Kidney epithelial cell (primary cell): Measurements from ENCODE around the gene THY1. TPM values are rescaled to one million over a fixed set of nuclear protein-coding genes. Genes with fewer than 3 reads are reported as not detected.

Source experiments
- DNase-seq: peaks from one replicate; pipeline ENCODE4 v3.0.0-alpha.2; 2010; ENCODE audit warnings: low read depth
- H3K27me3 ChIP-seq: 2 replicates; pipeline ENCODE4 v1.6.0; 2011; ENCODE audit warnings: low read length; ENCODE audit not compliant: control insufficient read depth, insufficient read depth
- H3K36me3 ChIP-seq: 2 replicates; pipeline ENCODE4 v1.5.1; 2011; ENCODE audit warnings: low read length; ENCODE audit not compliant: control insufficient read depth, insufficient read depth
- H3K4me3 ChIP-seq: 2 replicates; pipeline ENCODE4 v1.5.1; 2011; ENCODE audit warnings: low read depth, mild to moderate bottlenecking, control low read depth, low read length
- total RNA-seq: library from RNA; depleted of rRNA; stranded (reverse); fragments of >200 nt; gene quantifications from 2 replicates; pipeline ENCODE4 v1.2.3, GENCODE V29; 2015
- TF ChIP-seq, protein P1 (sequence below): IDR thresholded peaks from 2 replicates; pipeline ENCODE4 v1.5.1; 2011; ENCODE audit warnings: mild to moderate bottlenecking, moderate library complexity, low read length, control low read depth, inconsistent platforms; ENCODE audit not compliant: insufficient read depth, poor library complexity, severe bottlenecking

THY1 gene
- total RNA-seq, 1 donor from 2014 or later = 5.4 TPM

DNA sequence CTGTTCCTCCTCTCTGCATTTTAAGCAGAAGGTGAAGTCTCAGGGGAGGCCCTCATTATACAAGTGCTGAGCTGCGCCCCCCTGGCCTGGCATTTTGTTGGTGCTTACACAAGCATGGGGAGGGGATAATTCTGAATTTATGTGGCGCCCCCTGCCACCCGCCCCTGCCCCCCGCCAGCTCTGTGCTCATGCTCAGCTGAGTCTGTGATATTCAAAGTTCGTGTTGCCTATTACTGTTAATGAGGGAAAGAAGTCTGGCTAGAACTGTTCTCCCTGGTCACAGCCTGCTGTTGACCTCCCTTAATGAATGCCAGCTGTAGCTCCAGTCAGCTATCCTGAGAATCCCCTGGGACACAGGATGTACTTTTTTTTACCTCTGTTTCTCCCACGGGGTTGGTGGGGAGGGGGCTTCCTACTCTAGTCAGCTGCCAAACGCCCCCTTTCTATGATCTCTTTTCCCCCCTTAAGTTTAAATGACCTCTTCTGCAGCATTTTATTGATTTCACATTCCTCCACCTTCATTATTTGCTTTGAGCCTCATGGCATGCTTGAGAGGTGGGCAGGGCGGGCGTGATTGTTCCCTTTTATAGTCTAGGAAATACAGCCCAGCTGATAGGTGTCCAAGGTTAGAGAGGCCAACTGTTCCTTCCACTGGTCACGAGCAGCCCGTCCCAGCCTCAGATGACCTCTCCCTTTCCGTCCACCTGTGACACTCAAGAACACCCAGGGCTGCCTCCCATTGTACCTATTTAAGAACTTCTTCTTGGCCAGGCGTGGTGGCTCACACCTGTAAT is 53.6 kb downstream of the THY1 start:
- DNase-seq = no peak
- no peaks in the 10 kb centered on the region for H3K36me3 ChIP-seq
- TF ChIP-seq, protein P1, sequence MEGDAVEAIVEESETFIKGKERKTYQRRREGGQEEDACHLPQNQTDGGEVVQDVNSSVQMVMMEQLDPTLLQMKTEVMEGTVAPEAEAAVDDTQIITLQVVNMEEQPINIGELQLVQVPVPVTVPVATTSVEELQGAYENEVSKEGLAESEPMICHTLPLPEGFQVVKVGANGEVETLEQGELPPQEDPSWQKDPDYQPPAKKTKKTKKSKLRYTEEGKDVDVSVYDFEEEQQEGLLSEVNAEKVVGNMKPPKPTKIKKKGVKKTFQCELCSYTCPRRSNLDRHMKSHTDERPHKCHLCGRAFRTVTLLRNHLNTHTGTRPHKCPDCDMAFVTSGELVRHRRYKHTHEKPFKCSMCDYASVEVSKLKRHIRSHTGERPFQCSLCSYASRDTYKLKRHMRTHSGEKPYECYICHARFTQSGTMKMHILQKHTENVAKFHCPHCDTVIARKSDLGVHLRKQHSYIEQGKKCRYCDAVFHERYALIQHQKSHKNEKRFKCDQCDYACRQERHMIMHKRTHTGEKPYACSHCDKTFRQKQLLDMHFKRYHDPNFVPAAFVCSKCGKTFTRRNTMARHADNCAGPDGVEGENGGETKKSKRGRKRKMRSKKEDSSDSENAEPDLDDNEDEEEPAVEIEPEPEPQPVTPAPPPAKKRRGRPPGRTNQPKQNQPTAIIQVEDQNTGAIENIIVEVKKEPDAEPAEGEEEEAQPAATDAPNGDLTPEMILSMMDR = no peak
- H3K4me3 ChIP-seq = no peak overlapping the region
- peaks cover 3% of the 10 kb centered on the region for H3K27me3 ChIP-seq

DNA sequence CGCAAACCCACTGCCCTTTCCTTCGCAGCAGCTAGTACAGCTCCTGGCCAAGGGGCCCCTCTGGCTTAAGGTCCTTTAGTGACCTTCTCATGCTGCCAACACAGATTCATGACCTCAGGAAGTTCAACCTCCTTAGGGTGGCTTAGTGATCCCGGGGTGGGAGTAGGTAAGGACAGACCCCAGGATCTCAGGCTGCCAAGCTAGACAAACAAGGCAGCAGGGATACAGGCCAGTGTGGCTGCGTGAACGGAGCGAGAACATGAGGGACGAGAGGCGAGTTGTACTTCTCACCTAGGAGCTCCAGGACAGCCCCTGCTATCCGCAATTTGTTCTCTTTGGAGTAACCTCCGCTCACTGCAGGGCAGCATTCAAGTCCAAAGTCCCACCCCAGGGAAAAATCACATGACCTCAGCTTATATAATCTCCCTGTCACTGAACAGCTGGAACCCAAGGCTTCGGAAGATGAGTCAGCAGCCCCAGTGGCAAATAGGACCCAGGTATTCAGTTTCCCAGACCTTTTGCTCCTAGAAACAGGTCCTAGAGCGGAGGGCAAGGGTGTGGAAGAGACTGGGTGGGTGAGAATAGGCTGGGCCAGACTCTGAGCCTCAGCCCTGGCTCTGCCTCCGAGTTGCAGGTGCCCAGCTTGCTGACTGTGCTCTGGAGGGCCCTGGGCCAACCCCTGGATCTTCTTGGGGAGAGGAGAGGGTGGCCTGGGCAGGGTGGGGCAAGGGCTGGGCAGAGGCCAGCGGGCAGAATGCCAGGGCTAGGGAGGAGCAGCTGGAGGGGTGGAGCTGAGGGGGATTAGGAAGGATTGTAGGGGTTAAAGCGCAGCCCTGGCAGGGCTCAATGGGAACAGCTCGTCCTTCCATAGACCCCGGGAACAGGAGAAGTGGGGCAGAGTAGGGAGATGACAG is 54.6 kb downstream of the THY1 start:
- Histone ChIP-seq H3K4me3 (no peak overlapping the region), H3K36me3 (no peaks in the 10 kb centered on the region), H3K27me3 (peaks cover 6% of the 10 kb centered on the region)
- DNase-seq = no peak
- TF ChIP-seq, protein P1 = no peak

DNA sequence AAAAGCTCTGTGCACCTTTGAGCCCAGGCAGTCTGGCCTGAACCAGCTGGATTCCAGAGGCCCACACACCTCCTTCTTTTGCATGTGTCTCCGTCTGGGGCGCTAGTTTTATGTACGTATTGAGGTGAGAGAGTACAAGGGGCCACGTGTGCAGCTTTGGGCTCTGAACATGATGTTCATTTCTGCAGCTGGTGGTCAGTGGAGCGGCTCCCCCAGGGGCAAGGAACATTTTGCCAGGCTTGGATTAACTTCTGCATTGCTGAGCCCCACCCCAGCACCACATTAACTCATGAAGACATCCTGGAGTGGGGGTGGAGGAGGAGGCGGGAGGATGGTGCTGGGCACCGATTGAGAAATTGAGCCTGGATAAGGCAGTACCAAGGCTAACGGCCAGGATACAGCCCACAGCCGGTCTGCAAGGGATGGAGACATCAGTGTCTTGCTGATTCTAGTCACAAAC is 55.3 kb downstream of the THY1 start:
- TF ChIP-seq, protein P1 = no peak
- DNase-seq = no peak

More for the DNA sequence above, 55.3 kb downstream of the THY1 start:
- peaks cover 6% of the 10 kb centered on the region for H3K27me3 ChIP-seq
- no peak overlapping the region for H3K4me3 ChIP-seq
- H3K36me3 ChIP-seq = no peaks in the 10 kb centered on the region

Other genes with a start within 250 kb of the THY1 start
- not detected in 2 replicates for gene NHERF4, start 237.7 kb downstream of the THY1 start, total RNA-seq
- gene CBL, start 216.8 kb downstream of the THY1 start, total RNA-seq = 22.5 and 23.7 TPM in 2 replicates
- 563 and 601 TPM in 2 replicates for gene MCAM, start 106.0 kb downstream of the THY1 start, total RNA-seq
- 17.8 and 20.5 TPM in 2 replicates for gene RNF26, start 88.6 kb downstream of the THY1 start, total RNA-seq
- 2.9 and 6.2 TPM in 2 replicates for gene C1QTNF5, start 82.3 kb downstream of the THY1 start, total RNA-seq
- gene MFRP, start 76.5 kb downstream of the THY1 start, total RNA-seq = not detected in 2 replicates
- 1.6 and 2.0 TPM in 2 replicates for gene USP2, start 41.5 kb downstream of the THY1 start, total RNA-seq